LNCaP clone FGC (cell line): Measurements from ENCODE around the gene THBS2.

Source experiments
- DNase-seq: peaks from one replicate; pipeline ENCODE4 v3.0.0-alpha.2; 2011; ENCODE audit warnings: low read depth
- H3K4me3 ChIP-seq: 2 replicates; pipeline ENCODE4 v1.5.1; 2011; ENCODE audit warnings: mild to moderate bottlenecking, low read depth, low read length, control low read depth
- TF ChIP-seq, protein P1 (sequence below): IDR thresholded peaks from 2 replicates; pipeline ENCODE4 v1.5.1; 2012; ENCODE audit warnings: mild to moderate bottlenecking; ENCODE audit not compliant: control insufficient read depth, insufficient read depth; ENCODE audit errors: extremely low read depth

Gene THBS2

DNA sequence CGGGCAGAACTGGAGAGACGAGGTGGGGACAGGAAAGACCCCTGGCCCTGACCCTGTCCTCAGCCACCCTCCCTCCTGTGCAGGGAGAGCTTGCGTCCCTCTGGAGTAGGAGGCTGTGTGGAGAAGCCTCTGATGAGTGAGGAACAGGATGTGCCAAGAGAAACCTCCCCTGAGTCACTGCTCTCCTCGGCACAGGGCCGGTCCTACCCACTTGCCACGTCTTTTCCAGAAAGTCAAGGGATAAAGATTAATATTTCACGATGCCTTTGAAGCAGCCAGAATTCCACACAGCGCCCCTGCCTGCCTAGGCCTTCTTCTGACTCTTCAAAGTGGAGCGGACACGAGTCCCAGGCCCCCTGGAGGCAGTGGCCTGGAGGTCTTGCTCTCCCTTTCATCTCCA, 34.9 kb upstream of the THBS2 start:
- TF ChIP-seq, protein P1, sequence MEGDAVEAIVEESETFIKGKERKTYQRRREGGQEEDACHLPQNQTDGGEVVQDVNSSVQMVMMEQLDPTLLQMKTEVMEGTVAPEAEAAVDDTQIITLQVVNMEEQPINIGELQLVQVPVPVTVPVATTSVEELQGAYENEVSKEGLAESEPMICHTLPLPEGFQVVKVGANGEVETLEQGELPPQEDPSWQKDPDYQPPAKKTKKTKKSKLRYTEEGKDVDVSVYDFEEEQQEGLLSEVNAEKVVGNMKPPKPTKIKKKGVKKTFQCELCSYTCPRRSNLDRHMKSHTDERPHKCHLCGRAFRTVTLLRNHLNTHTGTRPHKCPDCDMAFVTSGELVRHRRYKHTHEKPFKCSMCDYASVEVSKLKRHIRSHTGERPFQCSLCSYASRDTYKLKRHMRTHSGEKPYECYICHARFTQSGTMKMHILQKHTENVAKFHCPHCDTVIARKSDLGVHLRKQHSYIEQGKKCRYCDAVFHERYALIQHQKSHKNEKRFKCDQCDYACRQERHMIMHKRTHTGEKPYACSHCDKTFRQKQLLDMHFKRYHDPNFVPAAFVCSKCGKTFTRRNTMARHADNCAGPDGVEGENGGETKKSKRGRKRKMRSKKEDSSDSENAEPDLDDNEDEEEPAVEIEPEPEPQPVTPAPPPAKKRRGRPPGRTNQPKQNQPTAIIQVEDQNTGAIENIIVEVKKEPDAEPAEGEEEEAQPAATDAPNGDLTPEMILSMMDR: no peak
- no peak overlapping the region for H3K4me3 ChIP-seq

DNA sequence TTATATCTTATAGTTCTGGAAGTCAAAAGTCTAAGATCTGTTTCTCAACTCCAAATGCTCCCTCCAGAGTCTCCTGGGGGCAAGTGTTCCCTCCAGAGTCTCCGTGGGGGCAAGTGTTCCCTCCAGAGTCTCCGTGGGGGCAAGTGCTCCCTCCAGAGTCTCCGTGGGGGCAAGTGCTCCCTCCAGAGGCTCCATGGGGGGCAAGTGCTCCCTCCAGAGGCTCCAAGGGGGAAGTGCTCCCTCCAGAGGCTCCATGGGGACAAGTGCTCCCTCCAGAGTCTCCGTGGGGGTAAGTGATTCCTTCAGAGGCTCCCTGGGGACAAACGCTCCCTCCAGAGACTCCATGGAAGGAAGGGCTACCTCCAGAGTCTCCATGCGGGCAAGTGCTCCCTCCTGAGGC, 34.0 kb upstream of the THBS2 start:
- TF ChIP-seq, protein P1: no peak
- H3K4me3 ChIP-seq: no peak overlapping the region
- DNase-seq: no peak

More for the DNA sequence above, 34.9 kb upstream of the THBS2 start:
- DNase-seq: no peak

DNA sequence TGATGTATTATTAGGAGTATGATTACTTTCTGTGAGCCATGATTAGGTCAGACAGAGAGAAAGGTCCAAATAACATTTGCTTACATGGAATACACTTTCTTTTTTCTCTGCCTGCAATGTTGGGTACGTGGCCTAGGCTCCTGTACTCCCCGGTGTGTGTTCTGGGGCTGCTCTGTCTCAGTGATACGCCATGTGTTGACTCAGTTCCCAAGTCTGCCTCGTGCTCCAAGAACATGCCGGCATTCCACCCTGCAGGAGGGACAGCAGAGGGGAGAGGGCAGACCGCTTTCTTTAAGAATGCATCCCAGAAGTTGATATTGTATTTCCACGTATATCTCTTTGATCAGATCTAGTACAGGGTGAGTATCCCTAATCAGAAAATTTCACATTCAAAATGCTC, 33.3 kb upstream of the THBS2 start:
- no peak overlapping the region for H3K4me3 ChIP-seq
- no peak for DNase-seq
- TF ChIP-seq, protein P1: no peak

DNA sequence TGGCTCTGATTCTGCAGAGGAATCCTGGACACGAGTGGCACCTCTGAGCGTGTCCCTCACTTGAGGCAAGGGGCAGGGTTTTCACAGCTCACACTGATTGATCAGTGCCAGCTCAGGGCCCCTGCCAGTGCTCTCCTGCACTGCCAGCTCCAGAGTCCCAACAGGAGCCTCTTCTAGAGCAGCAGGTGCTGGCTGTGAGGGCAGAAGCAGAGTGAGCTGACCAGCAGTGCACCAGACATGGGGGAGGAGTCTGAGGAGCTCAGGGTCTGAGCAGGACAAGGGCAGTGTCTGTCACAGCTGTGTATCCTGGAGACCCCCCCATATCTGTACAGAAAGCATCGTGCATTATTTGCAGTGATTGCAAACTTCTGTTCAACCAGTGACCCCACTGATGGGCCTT, 31.5 kb upstream of the THBS2 start:
- no peak for DNase-seq
- H3K4me3 ChIP-seq: no peak overlapping the region
- TF ChIP-seq, protein P1: no peak

DNA sequence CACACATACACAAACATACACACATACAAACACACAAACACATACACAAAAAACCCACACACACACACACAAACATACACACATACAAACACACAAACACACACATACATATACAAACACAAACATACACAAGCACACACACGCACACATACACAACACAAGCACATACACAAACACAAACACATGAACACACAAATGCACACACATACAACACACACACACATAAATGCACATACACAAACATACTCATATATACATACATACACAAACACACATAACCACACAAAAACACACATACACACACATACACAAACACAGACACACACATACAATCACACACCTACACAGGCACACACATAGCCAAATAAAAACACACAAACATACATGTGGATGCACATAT, 30.3 kb upstream of the THBS2 start:
- no peak for DNase-seq
- H3K4me3 ChIP-seq: no peak overlapping the region
- TF ChIP-seq, protein P1: no peak

DNA sequence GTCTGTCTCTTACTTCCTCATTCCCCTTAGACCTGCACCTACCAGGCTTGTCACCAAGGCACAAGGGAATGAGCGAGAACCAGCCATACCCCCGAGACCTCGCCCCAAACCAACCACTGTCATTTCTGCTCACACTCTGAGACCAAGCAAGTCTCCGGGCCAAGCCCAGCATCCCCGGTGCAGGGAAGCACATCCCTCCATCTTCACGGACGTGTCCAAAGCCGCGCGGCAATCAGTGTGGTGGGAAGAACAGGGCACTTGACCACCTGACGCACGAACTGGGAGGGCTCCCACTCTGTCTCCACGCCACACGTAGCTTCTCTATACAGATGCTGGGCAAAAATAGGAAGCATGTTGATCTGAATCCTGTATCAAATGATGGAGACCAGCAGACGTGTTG, 28.4 kb upstream of the THBS2 start:
- TF ChIP-seq, protein P1: no peak

DNA sequence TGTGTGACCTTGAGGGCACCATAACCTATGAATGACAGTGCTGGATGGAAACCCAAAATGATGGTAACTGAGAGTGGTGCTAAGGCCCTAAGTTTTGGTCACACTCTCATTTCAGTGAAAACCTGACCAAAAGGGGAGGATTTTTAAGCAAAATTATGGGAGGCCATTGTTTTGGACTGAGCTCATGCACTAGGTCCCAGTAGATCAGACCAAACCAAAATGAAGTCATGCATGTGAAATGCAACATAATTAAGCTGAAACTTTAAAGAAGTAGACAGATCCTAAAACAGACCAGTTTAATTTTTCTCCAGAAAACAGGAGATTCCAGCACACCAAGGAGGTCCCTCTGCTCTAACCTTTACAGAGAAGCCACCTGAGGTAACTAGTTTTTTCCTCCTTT, 24.0 kb upstream of the THBS2 start:
- H3K4me3 ChIP-seq: no peak overlapping the region
- DNase-seq: no peak
- TF ChIP-seq, protein P1: no peak

More for the DNA sequence above, 28.4 kb upstream of the THBS2 start:
- no peak overlapping the region for H3K4me3 ChIP-seq
- no peak for DNase-seq
